Measurements from ENCODE around the gene RBMS1.

Gene RBMS1

DNA sequence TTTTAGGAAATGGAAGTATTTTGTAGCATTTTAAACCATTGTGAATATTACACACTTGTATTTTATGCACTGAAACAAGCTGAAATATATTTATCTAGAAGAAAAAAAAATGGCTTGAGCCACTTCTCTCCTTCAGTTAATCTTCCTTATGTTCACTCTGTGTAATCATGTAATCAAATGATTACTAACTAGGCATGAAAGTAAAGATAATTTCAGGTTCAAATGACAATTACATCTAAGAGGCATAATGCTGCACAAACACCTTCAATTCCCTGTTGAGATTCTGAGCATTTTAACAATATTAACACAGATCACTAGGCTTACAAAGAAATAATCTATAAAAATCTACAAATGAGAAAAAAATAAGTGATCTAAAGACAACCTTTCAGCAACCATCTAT, 173.9 kb downstream of the RBMS1 start:
- Histone ChIP-seq H3K27me3 (ENCODE audit: insufficient read depth, low read length) (no peaks in the 10 kb centered on the region), H3K9me3 (ENCODE audit: insufficient read depth, low read depth, low read length) (no peaks in the 10 kb centered on the region), H3K9ac (ENCODE audit: low read depth, low read length) (no peak overlapping the region), H3K36me3 (ENCODE audit: insufficient read depth, low read depth, low read length) (no peaks in the 10 kb centered on the region), H3K27ac (ENCODE audit: low read length) (no peak overlapping the region), H3K4me3 (ENCODE audit: low read length) (no peak overlapping the region), H3K4me1 (ENCODE audit: insufficient read depth, low read length) (0 out of 2 replicates have a peak, but pooled peaks cover 4% of the 10 kb centered on the region)

DNA sequence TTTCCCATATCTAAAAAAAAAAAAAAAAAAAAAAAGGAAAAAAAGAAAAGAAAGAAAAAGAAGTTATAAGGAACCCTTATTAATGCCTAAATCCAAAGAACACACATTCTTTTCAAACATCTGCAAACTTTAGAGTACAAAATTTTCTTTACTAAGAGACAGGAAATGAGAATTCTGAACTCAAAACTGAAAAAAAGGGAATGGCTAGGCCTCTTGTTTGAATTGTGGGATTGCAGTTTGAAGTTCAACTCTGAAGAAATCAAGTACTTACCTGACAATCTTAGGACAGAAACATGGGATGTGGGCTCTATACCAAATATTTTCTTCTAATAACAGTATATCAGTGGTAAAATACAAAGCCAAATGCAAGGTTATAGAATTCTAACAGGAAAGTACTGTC, 175.4 kb downstream of the RBMS1 start:
- Histone ChIP-seq H3K27me3 (ENCODE audit: insufficient read depth, low read length) (no peaks in the 10 kb centered on the region), H3K4me1 (ENCODE audit: insufficient read depth, low read length) (0 out of 2 replicates have a peak, but pooled peaks cover 4% of the 10 kb centered on the region), H3K9ac (ENCODE audit: low read depth, low read length) (no peak overlapping the region), H3K36me3 (ENCODE audit: insufficient read depth, low read depth, low read length) (no peaks in the 10 kb centered on the region; the same call in 1 of the 2 replicates), H3K9me3 (ENCODE audit: insufficient read depth, low read depth, low read length) (no peaks in the 10 kb centered on the region), H3K27ac (ENCODE audit: low read length) (no peak overlapping the region), H3K4me3 (ENCODE audit: low read length) (no peak overlapping the region)

DNA sequence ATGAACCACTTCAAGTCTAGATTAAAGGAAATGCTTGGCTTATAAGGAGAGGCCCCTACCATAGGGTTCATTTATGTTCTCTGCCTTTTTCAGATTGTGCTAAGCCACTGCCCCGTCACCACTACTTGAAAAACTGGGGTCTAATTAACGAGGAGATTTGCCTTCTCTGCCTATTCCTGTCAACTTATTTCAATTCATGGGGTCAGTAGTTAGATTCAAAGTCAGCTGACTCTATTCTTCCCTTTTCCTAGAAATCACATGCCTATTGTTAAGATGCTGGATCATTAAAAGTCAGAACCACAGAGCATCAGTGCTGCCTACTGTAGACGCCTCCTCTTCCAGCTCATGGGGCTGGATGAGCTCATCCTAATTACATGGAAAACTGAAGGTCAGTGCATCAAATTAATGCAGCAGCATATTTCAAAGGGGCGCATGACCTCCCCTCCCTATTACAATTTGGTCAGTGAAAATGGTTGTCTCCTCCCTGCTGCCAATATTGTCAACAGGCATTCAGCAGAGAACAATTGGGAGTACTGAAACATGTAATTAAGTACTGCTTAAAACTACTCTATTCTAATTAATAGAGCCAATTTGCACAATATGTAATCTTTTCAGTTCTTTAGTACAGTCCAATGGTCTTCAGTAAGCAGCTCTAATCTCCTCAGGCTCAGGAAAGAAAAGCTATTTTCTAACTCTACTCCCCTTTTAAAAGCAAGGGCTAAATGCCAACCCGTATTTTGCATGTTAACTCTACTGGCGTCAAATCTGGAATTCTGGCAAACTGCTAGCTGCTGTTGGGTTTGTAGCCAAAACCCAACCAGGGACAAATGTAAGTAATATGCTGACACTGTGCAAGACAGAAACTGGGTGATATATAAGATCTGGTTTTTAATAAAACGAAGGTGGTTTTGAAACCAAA, 176.2 kb downstream of the RBMS1 start:
- Histone ChIP-seq H3K9me3 (ENCODE audit: insufficient read depth, low read depth, low read length) (no peaks in the 10 kb centered on the region), H3K36me3 (ENCODE audit: insufficient read depth, low read depth, low read length) (no peaks in the 10 kb centered on the region; the same call in 1 of the 2 replicates), H3K9ac (ENCODE audit: low read depth, low read length) (no peak overlapping the region), H3K27ac (ENCODE audit: low read length) (no peak overlapping the region), H3K4me3 (ENCODE audit: low read length) (no peak overlapping the region), H3K4me1 (ENCODE audit: insufficient read depth, low read length) (0 out of 2 replicates have a peak, but pooled peaks cover 4% of the 10 kb centered on the region), H3K27me3 (ENCODE audit: insufficient read depth, low read length) (no peaks in the 10 kb centered on the region)

DNA sequence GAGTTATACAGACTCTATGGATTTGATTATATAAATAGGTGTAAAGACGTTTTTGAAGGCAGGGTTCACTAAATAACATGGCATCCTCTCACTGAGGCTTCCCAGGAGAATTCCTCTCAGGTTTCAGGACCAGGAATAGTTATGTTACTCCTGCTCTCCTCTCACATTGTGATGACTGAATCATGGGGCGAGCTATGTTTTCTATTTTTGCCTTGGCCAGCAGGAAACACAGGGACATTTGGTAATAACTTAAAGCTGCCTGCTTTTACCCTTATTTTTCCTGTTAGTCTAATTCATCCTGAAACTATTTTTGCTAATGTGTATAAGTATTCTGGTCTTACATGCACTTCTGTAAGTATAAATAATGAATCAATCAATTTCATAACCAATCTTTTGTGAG, 178.3 kb downstream of the RBMS1 start:
- Histone ChIP-seq H3K4me1 (ENCODE audit: insufficient read depth, low read length) (0 out of 2 replicates have a peak, but pooled peaks cover 4% of the 10 kb centered on the region), H3K36me3 (ENCODE audit: insufficient read depth, low read depth, low read length) (peaks cover 8% of the 10 kb centered on the region), H3K9ac (ENCODE audit: low read depth, low read length) (no peak overlapping the region), H3K9me3 (ENCODE audit: insufficient read depth, low read depth, low read length) (no peaks in the 10 kb centered on the region), H3K27me3 (ENCODE audit: insufficient read depth, low read length) (no peaks in the 10 kb centered on the region), H3K27ac (ENCODE audit: low read length) (no peak overlapping the region), H3K4me3 (ENCODE audit: low read length) (no peak overlapping the region)

DNA sequence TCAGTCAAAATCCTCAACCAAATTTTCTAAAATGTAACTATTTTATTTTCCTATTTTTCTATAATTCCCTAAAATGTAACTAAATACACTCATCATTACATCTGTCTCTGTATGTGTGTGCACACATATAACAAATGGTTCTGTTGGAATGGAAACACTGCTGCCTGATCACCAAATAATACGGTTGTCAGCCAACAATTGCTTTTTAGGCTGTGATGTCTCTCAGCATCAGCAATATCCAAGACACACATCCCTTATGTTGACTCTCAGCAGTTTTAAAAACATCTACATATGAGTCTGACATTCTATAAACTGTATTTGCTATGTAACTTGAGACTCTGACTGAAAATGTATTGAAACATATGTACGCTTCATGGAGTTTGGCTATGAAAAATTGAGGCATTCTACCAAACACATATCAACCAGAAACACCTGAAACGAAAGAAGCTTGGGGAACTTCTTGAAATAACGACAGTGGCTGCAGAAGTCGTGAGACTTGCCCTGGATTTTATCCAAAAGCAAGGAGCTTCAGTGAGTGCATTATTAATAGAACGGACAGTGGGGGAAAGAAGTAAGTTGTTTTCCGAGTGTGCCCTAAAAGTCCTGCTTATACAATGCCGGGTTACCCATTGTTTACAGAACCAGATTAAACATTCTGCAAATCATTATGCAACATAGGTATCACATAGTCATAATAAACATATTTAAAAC, 183.3 kb downstream of the RBMS1 start:
- peaks cover 14% of the 10 kb centered on the region for H3K4me1 ChIP-seq (ENCODE audit: insufficient read depth, low read length)
- peaks cover 15% of the 10 kb centered on the region for H3K36me3 ChIP-seq (ENCODE audit: insufficient read depth, low read depth, low read length)
- H3K27me3 ChIP-seq (ENCODE audit: insufficient read depth, low read length): no peaks in the 10 kb centered on the region
- no peak overlapping the region for H3K9ac ChIP-seq (ENCODE audit: low read depth, low read length)
- no peaks in the 10 kb centered on the region for H3K9me3 ChIP-seq (ENCODE audit: insufficient read depth, low read depth, low read length)
- no peak overlapping the region for H3K4me3 ChIP-seq (ENCODE audit: low read length)
- no peak overlapping the region for H3K27ac ChIP-seq (ENCODE audit: low read length)

DNA sequence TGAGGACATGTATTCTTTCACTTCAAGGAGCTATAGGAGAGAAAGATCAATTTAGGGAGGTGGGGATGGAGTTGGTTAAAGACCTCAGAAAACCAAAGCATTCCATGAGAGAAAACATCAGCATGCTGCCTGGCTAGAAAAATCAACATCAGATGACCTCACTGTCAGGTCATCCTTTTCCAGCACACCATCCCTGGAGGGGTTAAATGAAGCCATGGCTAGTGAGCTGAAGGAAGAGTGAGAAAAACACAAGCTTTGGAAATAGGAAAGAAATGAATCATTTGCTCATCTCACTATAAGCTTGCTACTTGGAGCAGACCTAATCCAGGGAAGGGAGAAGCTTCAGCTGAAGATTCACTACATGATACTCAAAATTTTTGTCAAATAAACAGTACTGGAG, 184.0 kb downstream of the RBMS1 start:
- no peaks in the 10 kb centered on the region for H3K9me3 ChIP-seq (ENCODE audit: insufficient read depth, low read depth, low read length)
- no peak overlapping the region for H3K4me3 ChIP-seq (ENCODE audit: low read length)
- peaks cover 12% of the 10 kb centered on the region for H3K4me1 ChIP-seq (ENCODE audit: insufficient read depth, low read length)
- H3K27me3 ChIP-seq (ENCODE audit: insufficient read depth, low read length): no peaks in the 10 kb centered on the region
- no peak overlapping the region for H3K9ac ChIP-seq (ENCODE audit: low read depth, low read length)
- peaks cover 15% of the 10 kb centered on the region for H3K36me3 ChIP-seq (ENCODE audit: insufficient read depth, low read depth, low read length)
- no peak overlapping the region for H3K27ac ChIP-seq (ENCODE audit: low read length)

DNA sequence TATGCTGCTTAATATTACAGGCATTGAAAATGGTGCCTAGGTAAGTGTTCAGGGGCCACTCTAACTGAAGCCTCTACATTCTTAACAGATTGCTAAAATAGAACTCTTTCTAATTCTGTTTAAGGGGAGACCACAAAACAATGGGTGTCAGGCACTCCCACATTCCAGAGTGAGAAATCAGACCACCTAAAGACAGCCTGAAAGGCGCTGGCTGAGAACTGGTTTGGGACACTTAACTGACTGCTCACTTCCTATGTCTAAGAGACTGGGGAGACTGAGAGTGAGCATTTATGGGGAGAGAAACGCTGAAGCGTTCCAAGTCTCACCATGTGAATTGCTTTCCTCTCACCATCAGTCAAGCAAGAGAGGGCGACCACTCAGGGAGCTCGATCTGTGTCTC, 184.7 kb downstream of the RBMS1 start:
- no peak overlapping the region for H3K27ac ChIP-seq (ENCODE audit: low read length)
- no peaks in the 10 kb centered on the region for H3K9me3 ChIP-seq (ENCODE audit: insufficient read depth, low read depth, low read length)
- H3K27me3 ChIP-seq (ENCODE audit: insufficient read depth, low read length): no peaks in the 10 kb centered on the region
- peaks cover 12% of the 10 kb centered on the region for H3K4me1 ChIP-seq (ENCODE audit: insufficient read depth, low read length)
- peaks cover 15% of the 10 kb centered on the region; the same call in 1 of the 2 replicates for H3K36me3 ChIP-seq (ENCODE audit: insufficient read depth, low read depth, low read length)
- no peak overlapping the region for H3K4me3 ChIP-seq (ENCODE audit: low read length)
- no peak overlapping the region for H3K9ac ChIP-seq (ENCODE audit: low read depth, low read length)

DNA sequence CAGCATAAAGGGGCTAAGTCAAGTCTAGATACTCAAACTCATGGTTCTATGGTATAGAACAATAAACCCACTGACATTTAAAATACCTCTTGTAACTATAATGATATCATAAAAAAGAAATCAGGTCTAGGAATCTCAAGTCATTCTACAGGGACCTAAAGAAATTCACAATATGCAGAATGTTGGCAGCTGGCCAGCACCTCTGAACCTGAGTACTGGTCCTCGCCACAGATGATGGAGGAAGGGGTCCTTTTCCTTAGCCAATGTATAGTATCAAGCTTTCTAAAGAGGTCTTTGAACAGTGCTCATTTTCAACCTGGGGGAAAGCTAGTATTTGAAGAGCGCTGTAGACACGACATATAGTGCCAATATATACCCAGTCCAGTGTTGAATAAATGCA, 185.1 kb downstream of the RBMS1 start:
- no peaks in the 10 kb centered on the region for H3K27me3 ChIP-seq (ENCODE audit: insufficient read depth, low read length)
- no peak overlapping the region for H3K9ac ChIP-seq (ENCODE audit: low read depth, low read length)
- H3K4me3 ChIP-seq (ENCODE audit: low read length): no peak overlapping the region
- H3K9me3 ChIP-seq (ENCODE audit: insufficient read depth, low read depth, low read length): no peaks in the 10 kb centered on the region
- peaks cover 12% of the 10 kb centered on the region for H3K4me1 ChIP-seq (ENCODE audit: insufficient read depth, low read length)
- H3K27ac ChIP-seq (ENCODE audit: low read length): no peak overlapping the region
- H3K36me3 ChIP-seq (ENCODE audit: insufficient read depth, low read depth, low read length): peaks cover 15% of the 10 kb centered on the region; the same call in 1 of the 2 replicates

DNA sequence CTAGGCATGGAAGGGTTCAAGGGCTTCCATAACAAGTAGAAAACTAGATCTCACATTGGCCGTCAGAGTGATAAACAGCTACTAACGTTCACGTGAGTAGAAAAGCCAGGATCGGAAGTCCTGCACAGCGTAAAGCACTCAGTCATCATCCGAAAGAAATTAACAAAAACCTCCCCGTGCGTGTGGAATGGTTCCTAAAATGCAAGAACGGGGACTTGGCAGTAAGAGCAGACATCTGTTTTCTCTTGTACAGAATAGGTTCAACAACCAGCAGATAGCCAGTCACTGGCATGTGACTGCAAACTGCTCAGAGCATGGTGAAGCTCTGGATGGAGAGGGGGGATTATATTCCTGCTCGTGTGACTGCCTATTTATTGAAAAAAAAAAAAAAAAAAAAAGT, 186.6 kb downstream of the RBMS1 start:
- Histone ChIP-seq H3K4me1 (ENCODE audit: insufficient read depth, low read length) (peaks cover 12% of the 10 kb centered on the region), H3K36me3 (ENCODE audit: insufficient read depth, low read depth, low read length) (peaks cover 21% of the 10 kb centered on the region; the same call in 1 of the 2 replicates), H3K27ac (ENCODE audit: low read length) (no peak overlapping the region), H3K9me3 (ENCODE audit: insufficient read depth, low read depth, low read length) (no peaks in the 10 kb centered on the region), H3K4me3 (ENCODE audit: low read length) (no peak overlapping the region), H3K27me3 (ENCODE audit: insufficient read depth, low read length) (no peaks in the 10 kb centered on the region), H3K9ac (ENCODE audit: low read depth, low read length) (no peak overlapping the region)

DNA sequence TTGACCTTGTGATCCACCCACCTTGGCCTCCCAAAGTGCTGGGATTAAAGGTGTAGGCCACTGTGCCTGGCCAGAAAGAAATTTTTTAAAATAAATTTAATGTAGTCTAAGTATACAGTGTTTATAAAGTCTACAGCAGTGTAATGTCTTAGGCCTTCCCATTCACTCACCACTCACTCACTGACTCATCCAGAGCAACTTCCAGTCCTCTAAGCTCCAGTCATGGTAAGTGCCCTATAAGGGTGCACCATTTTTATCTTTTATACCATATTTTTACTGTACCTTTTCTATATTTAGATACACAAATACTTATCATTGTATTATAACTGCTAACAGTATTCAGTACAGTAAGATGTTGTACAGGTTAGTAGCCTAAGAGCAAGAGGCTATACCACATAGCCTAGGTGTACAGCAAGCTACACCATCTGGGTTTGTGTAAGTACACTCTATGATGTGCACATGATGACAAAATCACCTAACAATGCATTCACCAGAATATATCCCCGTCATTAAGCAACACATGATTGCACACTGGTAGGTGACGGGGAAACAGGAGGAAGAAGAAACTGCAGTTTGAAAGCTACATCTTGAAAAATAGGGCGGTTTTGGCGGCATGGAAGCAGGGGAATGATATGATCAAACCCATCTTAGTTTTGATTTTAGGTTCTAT, 188.4 kb downstream of the RBMS1 start:
- peaks cover 12% of the 10 kb centered on the region for H3K4me1 ChIP-seq (ENCODE audit: insufficient read depth, low read length)
- H3K9ac ChIP-seq (ENCODE audit: low read depth, low read length): no peak overlapping the region
- H3K4me3 ChIP-seq (ENCODE audit: low read length): no peak overlapping the region
- H3K27me3 ChIP-seq (ENCODE audit: insufficient read depth, low read length): no peaks in the 10 kb centered on the region
- no peaks in the 10 kb centered on the region for H3K9me3 ChIP-seq (ENCODE audit: insufficient read depth, low read depth, low read length)
- peaks cover 21% of the 10 kb centered on the region; the same call in 1 of the 2 replicates for H3K36me3 ChIP-seq (ENCODE audit: insufficient read depth, low read depth, low read length)
- H3K27ac ChIP-seq (ENCODE audit: low read length): no peak overlapping the region

DNA sequence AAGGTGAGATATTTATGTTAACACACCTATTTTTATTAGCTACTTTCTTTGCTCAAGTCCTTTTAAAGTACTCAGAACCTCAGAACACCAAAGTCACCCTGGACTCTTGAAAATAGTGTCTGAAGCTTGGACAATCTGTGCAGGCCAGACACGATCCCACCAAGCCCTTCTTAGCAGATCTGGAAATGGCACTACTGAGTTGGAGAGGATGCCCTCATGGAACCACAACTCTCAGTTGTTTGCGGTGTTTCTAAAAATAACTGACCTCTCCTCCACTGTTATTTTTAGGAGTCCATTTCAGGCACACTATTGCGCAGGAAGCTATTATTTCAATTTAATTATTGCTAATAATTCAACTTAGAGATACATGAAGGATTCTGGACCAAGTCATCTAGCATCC, 190.1 kb downstream of the RBMS1 start:
- H3K27ac ChIP-seq (ENCODE audit: low read length): no peak overlapping the region
- H3K9ac ChIP-seq (ENCODE audit: low read depth, low read length): no peak overlapping the region
- H3K27me3 ChIP-seq (ENCODE audit: insufficient read depth, low read length): no peaks in the 10 kb centered on the region
- peaks cover 29% of the 10 kb centered on the region; the same call in 1 of the 2 replicates for H3K36me3 ChIP-seq (ENCODE audit: insufficient read depth, low read depth, low read length)
- no peak overlapping the region for H3K4me3 ChIP-seq (ENCODE audit: low read length)
- H3K4me1 ChIP-seq (ENCODE audit: insufficient read depth, low read length): no peaks in the 10 kb centered on the region; the same call in none of the 2 replicates
- no peaks in the 10 kb centered on the region for H3K9me3 ChIP-seq (ENCODE audit: insufficient read depth, low read depth, low read length)
